Panc1 (cell line): ENCODE measurements around the gene GPR176. TPM values are rescaled to one million over a fixed set of nuclear protein-coding genes. Genes with fewer than 3 reads are reported as not detected.

Experiments
- ATAC-seq: fragments of 200-7000 bp; cut with Tn5 transposase; 2 replicates; pipeline ENCODE4 v1.9.1; 2020; ENCODE audit warnings: mild to moderate bottlenecking, moderate library complexity
- BruUV-seq: library from RNA; stranded (reverse); fragments of 400-500 nt; replicated peaks from 2 replicates; lab custom pipeline; 2021; lab: Mats Ljungman, UMichigan
- CTCF ChIA-PET: fragments of 300-600 bp; sonication (Branson Sonifier 250); formaldehyde crosslinking; loops from one replicate; lab custom pipeline; 2022; ENCODE audit warnings: antibody characterized with exemption; lab: Charles Lee
- POLR2A ChIA-PET: fragments of 300-600 bp; sonication (Branson Sonifier 250); formaldehyde crosslinking; loops from one replicate; lab custom pipeline; 2022; ENCODE audit warnings: antibody characterized with exemption; lab: Charles Lee
- DNase-seq: peaks from one replicate; pipeline ENCODE4 v3.0.0-alpha.2; 2010; ENCODE audit warnings: low read depth, low spot score
- H3K27ac ChIP-seq: 2 replicates; pipeline ENCODE4 v1.5.1; 2011; ENCODE audit warnings: mild to moderate bottlenecking, low read length, inconsistent platforms
- H3K27me3 ChIP-seq: fragments of 200-500 bp; sonication (Bioruptor generic); 2 replicates; pipeline ENCODE4 v1.6.0; 2014; ENCODE audit warnings: low read length, inconsistent platforms; ENCODE audit not compliant: control insufficient read depth, insufficient read depth
- H3K36me3 ChIP-seq: fragments of 200-500 bp; sonication (Bioruptor generic); 2 replicates; pipeline ENCODE4 v1.5.1; 2014; ENCODE audit warnings: inconsistent platforms, mild to moderate bottlenecking, low read length, moderate library complexity; ENCODE audit not compliant: control insufficient read depth, insufficient read depth
- H3K4me1 ChIP-seq: 2 replicates; pipeline ENCODE4 v1.5.1; 2011; ENCODE audit warnings: inconsistent platforms, mild to moderate bottlenecking, low read length, moderate library complexity; ENCODE audit not compliant: control insufficient read depth, insufficient read depth
- H3K4me3 ChIP-seq, 2 experiments: 2 replicates each; pipeline ENCODE4 v1.5.1; 2011 to 2012; ENCODE audit warnings: low read depth in 2 of 2, low read length in 2 of 2, mild to moderate bottlenecking in 2 of 2, inconsistent platforms in 1 of 2, moderate library complexity in 1 of 2
- H3K9me3 ChIP-seq: fragments of 200-500 bp; sonication (Bioruptor generic); 2 replicates; pipeline ENCODE4 v1.5.1; 2014; ENCODE audit warnings: low read depth, mild to moderate bottlenecking, inconsistent platforms, low read length, moderate library complexity; ENCODE audit not compliant: control insufficient read depth, insufficient read depth
- POLR2AphosphoS5 ChIP-seq: IDR thresholded peaks from 2 replicates; pipeline ENCODE4 v1.6.1; 2012; ENCODE audit warnings: mild to moderate bottlenecking, low read depth, low read length, moderate library complexity
- SIN3A ChIP-seq: IDR thresholded peaks from 2 replicates; pipeline ENCODE4 v1.6.1; 2012; ENCODE audit warnings: low read depth, mild to moderate bottlenecking, low read length, moderate library complexity, borderline replicate concordance; ENCODE audit not compliant: insufficient read depth
- TCF7L2 ChIP-seq: IDR thresholded peaks from 2 replicates; pipeline ENCODE4 v1.6.1; 2011; ENCODE audit warnings: mild to moderate bottlenecking, low read depth, low read length, inconsistent platforms
- in situ Hi-C: cut with HindIII; loops from 2 replicates; pipeline ENCODE4 v1.10.0; 2016; ENCODE audit warnings: low sequenced_read_pairs, low pct_unique_long_range_greater_than_20kb
- intact Hi-C: fragments of 100-400 bp; cut with micrococcal nuclease; formaldehyde crosslinking; loops from one replicate; pipeline ENCODE4 v1.10.0; 2022; ENCODE audit not compliant: unreplicated experiment
- total RNA-seq: library from RNA; stranded (reverse); gene quantifications from one replicate; pipeline ENCODE4 v1.2.1, GENCODE V29; 2021; ENCODE audit not compliant: unreplicated experiment
- TF ChIP-seq, protein P1 (sequence below), 2 experiments: IDR thresholded peaks; 2 replicates each; pipeline ENCODE4 v1.6.1; 2011 to 2012; ENCODE audit warnings: low read depth in 2 of 2, control low read depth in 1 of 2, low read length in 1 of 2, mild to moderate bottlenecking in 1 of 2, moderate library complexity in 1 of 2; ENCODE audit not compliant: insufficient read depth in 1 of 2
- TF ChIP-seq, protein P2 (sequence below): fragments of 450-650 bp; IDR thresholded peaks from 2 replicates; pipeline ENCODE4 v1.5.1; 2017; ENCODE audit warnings: mild to moderate bottlenecking

GPR176 gene
- total RNA-seq, 1 experiment from 2014 or later, result 12.7 TPM

DNA sequence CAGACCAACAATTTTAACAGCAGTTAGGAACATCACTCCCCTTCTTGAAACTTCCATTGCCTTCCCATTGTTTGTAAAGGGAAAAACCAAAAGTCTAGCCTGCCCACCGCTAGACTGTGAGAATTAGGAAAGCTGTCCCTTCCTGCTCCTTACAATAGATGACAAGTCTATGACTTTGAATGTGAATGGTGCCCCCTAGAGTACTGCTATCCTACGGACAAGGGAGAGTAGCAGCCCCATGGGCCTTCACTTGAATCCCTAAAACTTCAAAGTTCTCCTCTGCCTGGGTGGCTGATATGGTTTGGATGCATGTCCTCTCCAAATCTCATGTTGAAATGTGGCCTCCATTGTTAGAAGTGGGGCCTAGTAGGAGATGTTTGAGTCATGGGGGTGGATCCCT lies 96.4 kb downstream of the GPR176 start:
- no TSS peak for BruUV-seq
- TF ChIP-seq, protein P1, sequence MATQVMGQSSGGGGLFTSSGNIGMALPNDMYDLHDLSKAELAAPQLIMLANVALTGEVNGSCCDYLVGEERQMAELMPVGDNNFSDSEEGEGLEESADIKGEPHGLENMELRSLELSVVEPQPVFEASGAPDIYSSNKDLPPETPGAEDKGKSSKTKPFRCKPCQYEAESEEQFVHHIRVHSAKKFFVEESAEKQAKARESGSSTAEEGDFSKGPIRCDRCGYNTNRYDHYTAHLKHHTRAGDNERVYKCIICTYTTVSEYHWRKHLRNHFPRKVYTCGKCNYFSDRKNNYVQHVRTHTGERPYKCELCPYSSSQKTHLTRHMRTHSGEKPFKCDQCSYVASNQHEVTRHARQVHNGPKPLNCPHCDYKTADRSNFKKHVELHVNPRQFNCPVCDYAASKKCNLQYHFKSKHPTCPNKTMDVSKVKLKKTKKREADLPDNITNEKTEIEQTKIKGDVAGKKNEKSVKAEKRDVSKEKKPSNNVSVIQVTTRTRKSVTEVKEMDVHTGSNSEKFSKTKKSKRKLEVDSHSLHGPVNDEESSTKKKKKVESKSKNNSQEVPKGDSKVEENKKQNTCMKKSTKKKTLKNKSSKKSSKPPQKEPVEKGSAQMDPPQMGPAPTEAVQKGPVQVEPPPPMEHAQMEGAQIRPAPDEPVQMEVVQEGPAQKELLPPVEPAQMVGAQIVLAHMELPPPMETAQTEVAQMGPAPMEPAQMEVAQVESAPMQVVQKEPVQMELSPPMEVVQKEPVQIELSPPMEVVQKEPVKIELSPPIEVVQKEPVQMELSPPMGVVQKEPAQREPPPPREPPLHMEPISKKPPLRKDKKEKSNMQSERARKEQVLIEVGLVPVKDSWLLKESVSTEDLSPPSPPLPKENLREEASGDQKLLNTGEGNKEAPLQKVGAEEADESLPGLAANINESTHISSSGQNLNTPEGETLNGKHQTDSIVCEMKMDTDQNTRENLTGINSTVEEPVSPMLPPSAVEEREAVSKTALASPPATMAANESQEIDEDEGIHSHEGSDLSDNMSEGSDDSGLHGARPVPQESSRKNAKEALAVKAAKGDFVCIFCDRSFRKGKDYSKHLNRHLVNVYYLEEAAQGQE (IDR thresholded peaks at IDR 0.05; ENCODE audit: insufficient read depth in 1 of 2, low read depth in 2 of 2, low read length in 1 of 2), result no peak
- TF ChIP-seq SIN3A, result no peak
- TF ChIP-seq TCF7L2, result no peak
- TF ChIP-seq POLR2AphosphoS5, result no peak
- TF ChIP-seq, protein P2, sequence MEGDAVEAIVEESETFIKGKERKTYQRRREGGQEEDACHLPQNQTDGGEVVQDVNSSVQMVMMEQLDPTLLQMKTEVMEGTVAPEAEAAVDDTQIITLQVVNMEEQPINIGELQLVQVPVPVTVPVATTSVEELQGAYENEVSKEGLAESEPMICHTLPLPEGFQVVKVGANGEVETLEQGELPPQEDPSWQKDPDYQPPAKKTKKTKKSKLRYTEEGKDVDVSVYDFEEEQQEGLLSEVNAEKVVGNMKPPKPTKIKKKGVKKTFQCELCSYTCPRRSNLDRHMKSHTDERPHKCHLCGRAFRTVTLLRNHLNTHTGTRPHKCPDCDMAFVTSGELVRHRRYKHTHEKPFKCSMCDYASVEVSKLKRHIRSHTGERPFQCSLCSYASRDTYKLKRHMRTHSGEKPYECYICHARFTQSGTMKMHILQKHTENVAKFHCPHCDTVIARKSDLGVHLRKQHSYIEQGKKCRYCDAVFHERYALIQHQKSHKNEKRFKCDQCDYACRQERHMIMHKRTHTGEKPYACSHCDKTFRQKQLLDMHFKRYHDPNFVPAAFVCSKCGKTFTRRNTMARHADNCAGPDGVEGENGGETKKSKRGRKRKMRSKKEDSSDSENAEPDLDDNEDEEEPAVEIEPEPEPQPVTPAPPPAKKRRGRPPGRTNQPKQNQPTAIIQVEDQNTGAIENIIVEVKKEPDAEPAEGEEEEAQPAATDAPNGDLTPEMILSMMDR, result no peak
- H3K27ac ChIP-seq, result no peak overlapping the region
- POLR2A ChIA-PET, result no interaction called here
- ATAC-seq (no peak), DNase-seq (no peak)
- in situ Hi-C loops (no loop called here), intact Hi-C loops (no loop called here)
- H3K36me3 ChIP-seq, result no peaks in the 10 kb centered on the region
- no peak overlapping the region for H3K4me3 ChIP-seq
- CTCF ChIA-PET, result no interaction called here
- H3K9me3 ChIP-seq, result no peaks in the 10 kb centered on the region
- H3K27me3 ChIP-seq, result no peaks in the 10 kb centered on the region
- no peaks in the 10 kb centered on the region for H3K4me1 ChIP-seq

DNA sequence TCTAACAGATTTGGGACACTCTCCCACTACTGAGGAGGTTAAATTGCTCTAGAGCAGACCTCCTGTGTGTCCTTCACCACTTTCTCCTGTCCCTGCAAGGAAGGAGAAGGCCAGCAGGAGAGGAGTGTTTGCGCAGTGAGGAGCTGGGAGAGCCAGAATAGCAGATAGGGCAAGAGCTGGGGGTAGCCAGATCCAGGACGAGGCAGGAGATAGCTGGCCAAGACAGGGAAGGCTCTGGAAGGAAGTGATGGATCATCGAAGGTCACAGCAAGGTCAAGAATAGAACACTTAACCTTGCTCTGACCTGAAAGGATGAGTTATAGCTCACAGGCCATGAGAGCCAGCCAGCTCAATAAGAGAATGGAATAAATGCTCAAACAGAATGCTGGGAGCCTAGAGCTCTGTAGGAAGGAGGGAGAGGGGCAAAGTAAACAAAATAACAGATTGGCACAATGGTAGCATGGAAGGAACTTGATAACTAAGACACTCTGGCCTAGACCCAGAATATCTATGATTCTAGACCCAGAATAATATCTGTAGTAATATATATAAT lies 99.9 kb downstream of the GPR176 start:
- CTCF ChIA-PET, result no interaction called here
- no TSS peak for BruUV-seq
- H3K27me3 ChIP-seq, result no peaks in the 10 kb centered on the region
- no peaks in the 10 kb centered on the region for H3K9me3 ChIP-seq
- no peak overlapping the region for H3K27ac ChIP-seq
- TF ChIP-seq, protein P2, result no peak
- no peak for TF ChIP-seq TCF7L2
- no peak for TF ChIP-seq SIN3A
- TF ChIP-seq, protein P1 (IDR thresholded peaks at IDR 0.05; ENCODE audit: insufficient read depth in 1 of 2, low read depth in 2 of 2, low read length in 1 of 2), result no peak
- TF ChIP-seq POLR2AphosphoS5, result no peak
- in situ Hi-C loops (no loop called here), intact Hi-C loops (no loop called here)
- no peak overlapping the region for H3K4me3 ChIP-seq
- no peaks in the 10 kb centered on the region for H3K36me3 ChIP-seq
- ATAC-seq (no peak), DNase-seq (no peak)
- POLR2A ChIA-PET, result no interaction called here
- no peaks in the 10 kb centered on the region for H3K4me1 ChIP-seq
